ENCODE data around the gene FOXE3. TPM values are rescaled to one million over a fixed set of nuclear protein-coding genes. Genes with fewer than 3 reads are reported as not detected.

FOXE3 gene
- not detected in 2 replicates for total RNA-seq

GRCh38 chr1:47415728-47416318 is at the start of gene FOXE3:
TSS of gene FOXE3 (plus strand) at chr1:47416285. CDS start at chr1:47416316, 31 bp downstream.
- intact Hi-C loops (cut with micrococcal nuclease) = no loop called here

GRCh38 chr1:47367651-47368050 is 48.4 kb upstream of the FOXE3 start:
- intact Hi-C loops (cut with micrococcal nuclease) = no loop called here

GRCh38 chr1:47371016-47371517 is 45.0 kb upstream of the FOXE3 start:
- intact Hi-C loops (cut with micrococcal nuclease) = no loop called here

DNA sequence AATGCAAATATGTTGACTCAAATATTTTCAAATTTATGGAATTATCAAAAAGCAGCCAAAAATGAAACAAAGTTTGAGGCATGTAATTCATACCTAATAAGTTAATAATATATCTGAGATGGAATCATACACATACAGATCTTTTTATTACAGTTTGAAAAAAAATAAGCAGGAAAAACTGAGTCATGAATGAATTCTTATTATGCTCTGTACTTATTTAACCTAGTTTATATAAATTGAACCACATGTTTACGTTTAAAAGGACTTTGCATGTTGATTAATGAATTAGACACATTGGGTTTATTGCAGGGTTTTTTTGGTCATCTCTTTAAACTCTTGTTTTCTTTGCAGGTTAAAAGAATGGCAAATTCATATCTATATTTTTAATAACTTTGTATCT is 41.6 kb upstream of the FOXE3 start:
- intact Hi-C loops (cut with micrococcal nuclease) = no loop called here

- intact Hi-C loops (cut with micrococcal nuclease) = no loop called here
Measured at GRCh38 chr1:47378147-47378546, 37.9 kb upstream of the FOXE3 start.

- intact Hi-C loops (cut with micrococcal nuclease) = no loop called here
Measured at GRCh38 chr1:47380699-47381098, 35.4 kb upstream of the FOXE3 start.

DNA sequence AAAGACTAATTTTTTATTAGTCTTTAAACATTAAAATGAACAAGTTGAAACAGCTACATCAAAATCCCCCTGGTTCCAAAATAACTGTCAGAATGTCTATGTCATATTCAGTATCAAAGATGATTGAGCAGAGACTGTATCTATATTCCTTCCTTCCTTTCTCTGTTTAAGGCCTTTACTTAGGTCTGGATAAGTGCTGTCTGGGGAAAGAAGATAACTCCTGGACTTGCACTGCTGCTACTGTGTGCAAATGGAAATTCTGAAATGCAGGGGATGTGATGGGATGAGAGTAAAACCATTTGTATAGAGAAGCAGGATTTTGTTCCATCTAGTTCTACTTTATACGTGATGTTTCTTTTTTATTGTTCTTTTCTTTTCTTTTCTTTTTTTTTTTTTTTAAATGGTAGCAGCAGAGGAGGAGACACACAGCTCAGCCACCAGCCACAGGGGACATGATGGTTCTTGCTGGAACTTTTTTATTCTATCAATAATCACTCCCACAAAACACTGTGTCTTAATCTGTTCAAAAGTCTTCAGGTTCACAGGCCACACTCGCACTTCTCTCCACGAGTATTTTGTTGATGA is 33.6 kb upstream of the FOXE3 start:
- intact Hi-C loops (cut with micrococcal nuclease) = no loop called here

DNA sequence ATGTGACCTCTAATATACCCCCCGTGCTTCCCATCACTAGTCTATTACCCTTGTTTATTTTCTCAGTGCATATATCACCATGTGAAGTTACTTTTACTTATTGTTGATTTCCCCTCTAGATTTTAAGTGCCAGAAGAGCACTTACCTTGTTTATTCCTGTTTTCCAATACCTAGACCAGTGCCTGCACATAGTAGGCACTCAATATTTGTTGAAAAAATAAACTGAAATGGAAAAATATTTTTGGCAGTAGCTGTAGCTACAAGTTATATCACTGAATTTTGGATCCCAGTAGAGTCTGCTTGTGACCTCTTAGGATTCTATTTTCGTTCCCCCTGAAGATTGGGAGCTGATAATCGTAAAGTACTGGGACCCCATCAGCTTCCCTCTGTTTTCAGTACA is 32.0 kb upstream of the FOXE3 start:
- intact Hi-C loops (cut with micrococcal nuclease) = no loop called here

- intact Hi-C loops (cut with micrococcal nuclease) = loop anchor here (5.0 kb wide), 1 partner anchor 52 kb away; the partner anchor contains the start of gene FOXD2
Measured at GRCh38 chr1:47385020-47385419, 31.1 kb upstream of the FOXE3 start.

DNA sequence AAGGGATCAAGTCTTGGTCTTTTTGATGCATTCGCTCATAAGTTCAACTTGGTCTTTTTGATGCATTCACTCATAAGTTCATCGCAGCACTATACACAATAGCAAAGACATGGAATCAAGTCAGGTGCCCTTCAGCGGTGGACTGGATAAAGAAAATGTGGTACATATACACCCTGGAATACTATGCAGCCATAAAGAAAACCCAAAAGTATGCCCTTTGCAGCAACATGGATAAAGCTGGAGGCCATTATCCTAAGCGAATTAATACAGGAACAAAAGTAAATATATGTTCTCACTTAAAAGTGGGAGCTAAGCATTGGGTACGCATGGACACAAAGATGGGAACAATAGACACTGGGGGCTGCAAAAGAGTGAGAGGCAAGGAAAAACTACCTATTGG is 29.8 kb upstream of the FOXE3 start:
- intact Hi-C loops (cut with micrococcal nuclease) = loop anchor here (5.0 kb wide), 1 partner anchor 51 kb away; the partner anchor contains the start of gene FOXD2

- intact Hi-C loops (cut with micrococcal nuclease) = loop anchor here (1.0 to 5.0 kb wide), 3 partner anchors 49 to 338 kb away; partner anchors contain the start of gene FOXD2
Measured at GRCh38 chr1:47388030-47388890, 27.8 kb upstream of the FOXE3 start.

- intact Hi-C loops (cut with micrococcal nuclease) = loop anchor here (1.0 to 5.0 kb wide), 4 partner anchors 35 to 337 kb away; partner anchors contain the start of gene FOXD2
Measured at GRCh38 chr1:47388891-47389238, 27.2 kb upstream of the FOXE3 start.

GRCh38 chr1:47389731-47390130 is 26.4 kb upstream of the FOXE3 start:
- intact Hi-C loops (cut with micrococcal nuclease) = loop anchor here (1.0 to 5.0 kb wide), 2 partner anchors 35 to 48 kb away; partner anchors contain the start of gene FOXD2

GRCh38 chr1:47390843-47391242 is 25.2 kb upstream of the FOXE3 start:
- intact Hi-C loops (cut with micrococcal nuclease) = no loop called here

DNA sequence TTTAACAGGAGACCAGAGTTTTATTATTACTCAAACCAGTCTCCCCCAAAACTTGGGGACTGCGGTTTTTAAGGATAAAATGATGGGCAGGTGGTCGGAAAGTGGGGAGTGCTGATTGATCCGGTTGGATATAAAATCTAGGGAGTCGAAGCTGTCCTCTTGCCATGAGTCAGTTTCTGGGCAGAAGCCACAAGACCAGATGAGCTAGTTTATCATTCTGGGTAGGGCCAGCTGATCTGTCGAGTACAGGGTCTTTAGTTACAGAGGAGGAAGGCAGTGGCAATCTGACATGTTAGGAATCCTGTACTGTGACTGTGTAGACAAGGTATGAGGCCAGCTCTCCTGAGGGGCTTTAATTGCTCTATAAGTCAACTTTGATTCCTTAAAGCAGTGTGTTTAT is 22.9 kb upstream of the FOXE3 start:
- intact Hi-C loops (cut with micrococcal nuclease) = no loop called here

GRCh38 chr1:47395433-47395832 is 20.7 kb upstream of the FOXE3 start:
- intact Hi-C loops (cut with micrococcal nuclease) = no loop called here

DNA sequence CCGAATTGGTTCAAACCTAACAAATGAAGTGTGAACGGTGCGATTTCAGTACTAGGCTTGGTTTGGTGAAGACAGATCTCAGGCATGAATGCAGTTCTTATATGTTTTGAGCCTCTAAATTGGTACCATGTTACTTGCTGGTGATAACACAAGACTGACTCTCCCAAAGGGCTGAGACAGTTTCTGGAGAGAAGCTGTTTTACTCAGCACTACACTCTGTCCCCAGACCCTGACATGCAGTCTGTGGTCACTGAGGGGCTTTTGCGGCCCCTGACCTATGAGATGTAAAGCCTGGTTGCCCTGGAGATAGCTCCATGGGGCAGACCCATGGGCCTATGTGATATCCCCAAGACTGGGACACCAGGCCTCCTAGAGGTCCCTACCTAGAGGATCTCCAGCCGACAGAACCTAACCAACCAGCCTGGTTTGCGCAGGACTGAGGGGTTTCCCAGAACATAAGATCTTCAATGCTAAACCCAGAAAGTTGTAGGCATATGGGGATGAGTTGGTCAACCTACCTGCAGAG is 19.4 kb upstream of the FOXE3 start:
- intact Hi-C loops (cut with micrococcal nuclease) = no loop called here

DNA sequence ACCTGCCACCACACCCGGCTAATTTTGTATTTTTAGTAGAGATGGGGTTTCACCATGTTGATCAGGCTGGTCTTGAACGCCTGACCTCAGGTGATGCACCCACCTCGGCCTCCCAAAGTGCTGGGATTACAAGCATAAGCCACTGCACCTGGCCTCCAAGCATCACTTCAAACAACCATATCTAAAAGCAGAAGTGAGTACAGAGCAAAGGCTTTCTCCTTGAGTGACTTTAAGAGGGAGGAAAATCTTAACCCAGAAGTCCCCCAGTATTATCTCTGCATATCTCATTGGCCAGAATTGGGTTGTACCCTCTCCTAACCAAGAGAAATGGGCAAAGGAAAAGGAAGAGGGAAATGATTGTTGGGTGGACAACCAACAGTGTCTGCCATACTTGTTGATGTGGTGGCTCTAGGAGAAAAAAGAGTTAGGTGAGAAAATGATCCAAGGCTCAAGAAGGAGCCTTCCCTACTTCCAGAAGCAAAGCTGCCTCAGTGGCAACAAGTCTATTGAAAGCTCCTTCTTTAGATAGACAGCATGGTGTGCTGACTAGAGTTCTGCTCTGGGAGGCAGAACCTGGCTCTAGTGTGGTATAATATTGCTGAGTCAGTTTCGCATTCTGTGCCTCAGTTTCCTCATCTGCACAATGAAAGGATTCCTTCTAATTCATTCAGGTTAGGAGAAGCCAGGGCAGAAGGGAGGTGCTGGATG is 16.8 kb upstream of the FOXE3 start:
- intact Hi-C loops (cut with micrococcal nuclease) = no loop called here

GRCh38 chr1:47399846-47400155 is 16.3 kb upstream of the FOXE3 start:
- intact Hi-C loops (cut with micrococcal nuclease) = no loop called here

DNA sequence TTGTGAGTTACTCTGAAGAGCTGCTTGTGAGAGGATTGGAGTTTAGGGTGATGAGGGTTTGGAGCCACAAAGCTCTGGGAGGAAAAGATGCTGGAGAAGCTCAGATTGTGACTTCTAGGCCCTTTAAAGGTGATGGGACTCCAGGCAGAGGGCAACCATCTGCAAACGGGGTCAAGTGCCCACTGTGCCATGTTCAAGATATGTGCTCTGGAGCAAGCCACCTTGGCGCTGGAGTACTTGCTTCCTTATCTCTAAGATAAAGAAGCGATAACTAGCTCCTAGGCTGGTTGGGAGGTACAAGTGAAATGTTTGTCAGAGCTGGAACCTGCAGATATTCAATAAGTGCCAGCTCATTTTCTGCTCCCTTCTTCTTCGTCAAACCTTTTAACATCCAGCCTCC is 14.3 kb upstream of the FOXE3 start:
- intact Hi-C loops (cut with micrococcal nuclease) = no loop called here

DNA sequence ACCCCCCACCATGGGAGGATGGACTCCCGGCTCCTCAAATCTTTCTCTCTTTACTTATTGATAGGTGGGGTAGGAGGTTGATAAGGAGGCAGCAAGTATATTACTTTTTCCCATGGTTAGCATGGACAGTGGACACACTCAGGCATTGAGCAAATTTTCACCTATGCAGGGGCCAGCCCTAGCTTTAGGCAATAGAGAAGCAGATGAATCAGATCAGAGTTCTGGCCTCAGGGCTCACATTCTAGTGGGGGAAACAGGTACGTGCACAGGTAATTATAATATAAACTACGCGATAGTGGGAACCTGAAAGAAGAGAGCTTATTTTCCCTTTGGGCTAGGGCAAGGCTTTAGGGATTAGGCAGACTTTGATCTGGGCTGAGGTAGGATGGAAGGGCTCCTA is 13.5 kb upstream of the FOXE3 start:
- intact Hi-C loops (cut with micrococcal nuclease) = no loop called here
